Astrocyte of the cerebellum (primary cell): ENCODE data around the gene DCP1B.
A peak's percentile ranks its signal among the peaks of the same experiment; 100 is the strongest.

Experiments used
- DNase-seq: peaks from one replicate; pipeline ENCODE4 v3.0.0-alpha.2; 2011; ENCODE audit warnings: low read depth
- H3K4me3 ChIP-seq: 2 replicates; pipeline ENCODE4 v1.5.1; 2011; ENCODE audit warnings: mild to moderate bottlenecking, low read depth, low read length, moderate library complexity
- in situ Hi-C: cut with HindIII; loops from 2 replicates; pipeline ENCODE4 v1.10.0; 2017; ENCODE audit warnings: low sequenced_read_pairs
- TF ChIP-seq, protein P1 (sequence below): IDR thresholded peaks from 2 replicates; pipeline ENCODE4 v1.5.1; 2012; ENCODE audit warnings: low read length, low read depth, moderate library complexity, mild to moderate bottlenecking; ENCODE audit errors: missing control alignments

The DCP1B gene

DNA sequence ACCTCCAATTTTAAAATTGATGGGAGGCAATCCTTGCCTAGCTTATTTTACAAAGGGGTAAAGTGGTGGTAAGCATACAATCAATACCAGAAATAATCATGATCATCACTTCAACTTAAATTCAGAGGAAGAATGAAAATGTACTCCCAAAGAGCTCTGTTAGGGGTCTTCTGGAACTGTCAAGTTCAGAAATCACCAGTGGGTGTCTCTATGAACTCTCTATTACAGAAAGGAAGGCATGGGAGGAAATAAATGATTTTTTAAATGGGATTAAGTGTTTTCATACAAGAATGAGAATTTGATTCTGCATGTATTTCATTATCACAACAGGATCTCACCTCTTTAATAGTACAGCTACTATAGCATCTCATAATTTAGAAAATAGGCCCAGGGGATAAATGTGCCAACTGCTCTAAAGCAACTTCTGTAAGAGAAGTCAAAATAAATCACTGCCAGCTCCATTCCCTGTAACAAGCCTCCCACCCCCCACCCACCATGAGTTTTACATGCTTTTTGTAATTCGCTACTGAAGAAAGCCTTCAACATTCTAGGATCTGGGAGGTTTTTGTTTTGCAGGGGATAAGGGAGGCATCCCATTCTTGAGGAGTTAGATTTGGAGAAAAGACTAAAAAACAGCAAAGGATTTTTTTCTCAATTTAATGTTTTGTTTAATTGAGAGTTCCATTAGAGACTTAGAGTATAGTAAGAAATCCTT lies 9.7 kb downstream of the DCP1B start:
- TF ChIP-seq, protein P1, sequence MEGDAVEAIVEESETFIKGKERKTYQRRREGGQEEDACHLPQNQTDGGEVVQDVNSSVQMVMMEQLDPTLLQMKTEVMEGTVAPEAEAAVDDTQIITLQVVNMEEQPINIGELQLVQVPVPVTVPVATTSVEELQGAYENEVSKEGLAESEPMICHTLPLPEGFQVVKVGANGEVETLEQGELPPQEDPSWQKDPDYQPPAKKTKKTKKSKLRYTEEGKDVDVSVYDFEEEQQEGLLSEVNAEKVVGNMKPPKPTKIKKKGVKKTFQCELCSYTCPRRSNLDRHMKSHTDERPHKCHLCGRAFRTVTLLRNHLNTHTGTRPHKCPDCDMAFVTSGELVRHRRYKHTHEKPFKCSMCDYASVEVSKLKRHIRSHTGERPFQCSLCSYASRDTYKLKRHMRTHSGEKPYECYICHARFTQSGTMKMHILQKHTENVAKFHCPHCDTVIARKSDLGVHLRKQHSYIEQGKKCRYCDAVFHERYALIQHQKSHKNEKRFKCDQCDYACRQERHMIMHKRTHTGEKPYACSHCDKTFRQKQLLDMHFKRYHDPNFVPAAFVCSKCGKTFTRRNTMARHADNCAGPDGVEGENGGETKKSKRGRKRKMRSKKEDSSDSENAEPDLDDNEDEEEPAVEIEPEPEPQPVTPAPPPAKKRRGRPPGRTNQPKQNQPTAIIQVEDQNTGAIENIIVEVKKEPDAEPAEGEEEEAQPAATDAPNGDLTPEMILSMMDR, result no peak
- no peak for DNase-seq
- in situ Hi-C loops, result no loop called here

DNA sequence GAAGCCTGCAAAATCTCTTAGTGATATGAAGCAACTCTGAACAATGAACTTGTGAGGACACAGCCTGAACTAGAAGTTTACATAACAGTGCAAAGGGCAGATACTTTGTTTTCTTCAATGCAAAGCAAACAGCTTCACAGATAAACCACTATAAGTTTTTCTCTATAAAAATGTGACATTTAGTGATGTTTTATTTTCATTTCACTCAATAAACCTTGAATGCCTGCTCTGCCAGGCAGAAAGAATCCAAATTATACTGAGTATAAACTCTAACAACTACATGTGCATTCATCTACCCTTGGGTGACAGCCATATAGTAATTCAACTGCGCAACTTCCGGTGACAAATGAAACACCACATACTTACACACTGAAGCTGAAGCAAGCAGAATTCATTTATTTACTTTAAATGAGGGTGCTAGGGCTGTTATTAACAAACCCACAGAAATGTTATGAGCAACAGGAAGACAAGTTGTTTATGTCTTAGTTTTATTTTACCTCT lies 10.3 kb downstream of the DCP1B start:
- DNase-seq, result peak; percentile 8

More for the DNA sequence above, 9.7 kb downstream of the DCP1B start:
- H3K4me3 ChIP-seq, result no peak overlapping the region

DNA sequence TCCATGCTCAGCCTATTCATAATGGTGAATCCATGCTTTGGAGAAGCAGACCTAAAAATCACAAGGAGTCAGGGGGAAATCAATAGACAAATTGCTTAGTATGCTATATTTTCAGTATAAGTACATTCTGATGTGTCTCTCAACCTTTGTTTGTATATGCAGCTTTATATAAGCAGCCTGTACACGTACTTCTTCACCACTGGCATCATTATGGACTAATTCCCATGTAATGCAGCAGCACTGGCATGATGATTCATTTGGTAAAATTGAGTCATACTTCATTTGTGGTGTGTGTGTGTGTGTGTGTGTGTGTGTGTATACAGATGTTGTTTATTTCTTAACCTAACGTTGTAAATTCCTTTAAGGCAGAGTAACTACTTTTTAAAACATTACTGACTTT lies 10.9 kb downstream of the DCP1B start:
- peak; percentile 41 for DNase-seq
- in situ Hi-C loops, result no loop called here
- TF ChIP-seq, protein P1, result no peak
- no peak overlapping the region for H3K4me3 ChIP-seq

More for the DNA sequence above, 10.3 kb downstream of the DCP1B start:
- in situ Hi-C loops, result no loop called here
- H3K4me3 ChIP-seq, result no peak overlapping the region
- TF ChIP-seq, protein P1, result no peak

DNA sequence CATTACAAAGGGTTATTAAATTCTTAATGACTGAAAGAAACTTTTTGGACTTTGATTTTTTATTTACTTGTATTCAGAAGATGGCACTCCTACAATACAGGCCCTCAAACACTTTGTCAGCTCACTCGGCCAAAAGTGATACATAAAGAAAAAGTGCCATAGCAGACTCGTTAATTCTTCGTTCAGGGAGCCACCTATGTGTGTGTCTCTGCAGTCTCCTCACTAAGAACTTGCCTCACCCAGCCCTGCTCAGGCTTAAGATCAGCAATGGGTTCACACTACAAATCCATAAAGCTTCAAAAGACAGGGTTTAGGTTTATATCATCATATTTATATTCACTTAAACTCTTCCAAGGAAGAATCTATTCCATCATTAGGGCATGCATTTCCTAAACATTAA lies 11.5 kb downstream of the DCP1B start:
- in situ Hi-C loops, result no loop called here
- TF ChIP-seq, protein P1, result no peak
- no peak for DNase-seq
- no peak overlapping the region for H3K4me3 ChIP-seq

DNA sequence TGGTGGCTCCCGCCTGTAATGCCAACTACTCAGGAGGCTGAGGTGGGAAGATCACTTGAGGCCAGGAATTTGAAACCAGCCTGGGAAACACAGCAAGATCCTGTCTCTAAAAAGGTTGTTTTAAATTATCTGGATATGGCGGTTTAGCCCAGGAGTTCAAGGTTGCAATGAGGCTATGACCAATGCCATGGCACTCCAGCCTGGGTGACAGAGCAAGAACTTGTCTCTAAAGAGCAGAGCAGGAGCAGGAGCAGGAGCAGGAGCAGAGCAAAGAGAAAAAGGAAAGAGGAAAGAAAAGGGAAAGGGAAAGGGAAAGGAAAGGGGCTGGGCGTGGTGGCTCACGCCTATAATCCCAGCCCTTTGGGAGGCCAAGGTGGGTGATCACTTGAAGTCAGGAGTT lies 15.1 kb downstream of the DCP1B start:
- DNase-seq, result no peak
- H3K4me3 ChIP-seq, result no peak overlapping the region
- in situ Hi-C loops, result no loop called here
- TF ChIP-seq, protein P1, result no peak

DNA sequence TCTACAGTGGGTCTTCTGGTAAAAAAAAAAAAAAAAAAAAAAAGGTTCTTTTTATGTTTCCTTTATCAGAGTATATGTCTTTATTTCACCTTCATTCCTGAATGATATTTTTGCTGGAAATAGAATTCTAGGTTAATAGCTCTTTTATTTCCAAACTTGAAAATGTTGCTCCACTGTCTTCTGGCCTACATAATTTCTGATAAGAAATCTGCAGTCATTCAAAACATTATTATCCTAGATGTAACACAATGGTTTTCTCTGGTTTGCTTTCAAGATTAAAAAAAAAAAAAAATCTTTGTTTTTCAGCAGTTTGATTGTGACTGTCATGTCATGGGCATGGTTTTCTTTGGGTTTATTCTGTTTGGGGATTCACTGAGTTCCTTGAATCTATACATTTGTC lies 19.5 kb downstream of the DCP1B start:
- in situ Hi-C loops, result no loop called here
- DNase-seq, result no peak
- H3K4me3 ChIP-seq, result no peak overlapping the region
- TF ChIP-seq, protein P1, result no peak

DNA sequence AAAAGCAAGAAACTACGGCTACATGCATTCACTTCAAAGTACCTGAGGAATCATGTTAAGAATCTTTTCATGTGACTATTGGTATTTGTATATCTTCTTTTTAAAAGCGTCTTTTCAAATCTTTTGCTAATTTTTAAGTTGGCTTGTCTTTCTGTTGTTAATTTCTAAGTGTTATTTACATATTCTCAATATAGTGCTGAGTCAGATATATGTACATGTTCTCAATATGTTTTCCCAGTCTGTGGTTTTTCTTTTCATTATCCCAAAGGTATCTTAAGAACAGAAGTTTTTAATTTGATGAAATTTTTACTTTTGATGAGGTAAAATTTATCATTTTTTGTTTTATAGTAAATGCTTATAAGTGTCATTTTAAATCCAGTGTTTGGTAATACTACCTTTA lies 24.0 kb downstream of the DCP1B start:
- DNase-seq, result no peak
- in situ Hi-C loops, result no loop called here
- H3K4me3 ChIP-seq, result no peak overlapping the region
- TF ChIP-seq, protein P1, result no peak
